CD4-positive, alpha-beta T cell treated with Interleukin-1 beta for 1 hour (primary cell): ENCODE measurements around the gene MLH3.
"Not testable (repeated sequence)": the region's sequence is repeated elsewhere in the genome, so short reads cannot be mapped to it uniquely, and the experiment has no call there.

ENCODE experiments used
- DNase-seq, 2 donors: peaks; one replicate each; pipeline ENCODE4 v3.0.0-alpha.2; 2020 to 2022

MLH3 gene

GRCh38 chr14:75050852-75051555 lies at the start of gene MLH3:
Gene MLH3, minus strand, starts transcription at chr14:75051467. Its CDS starts 1,812 bp downstream, at chr14:75049655.
- peak; percentile 82 to 83 for DNase-seq

DNA sequence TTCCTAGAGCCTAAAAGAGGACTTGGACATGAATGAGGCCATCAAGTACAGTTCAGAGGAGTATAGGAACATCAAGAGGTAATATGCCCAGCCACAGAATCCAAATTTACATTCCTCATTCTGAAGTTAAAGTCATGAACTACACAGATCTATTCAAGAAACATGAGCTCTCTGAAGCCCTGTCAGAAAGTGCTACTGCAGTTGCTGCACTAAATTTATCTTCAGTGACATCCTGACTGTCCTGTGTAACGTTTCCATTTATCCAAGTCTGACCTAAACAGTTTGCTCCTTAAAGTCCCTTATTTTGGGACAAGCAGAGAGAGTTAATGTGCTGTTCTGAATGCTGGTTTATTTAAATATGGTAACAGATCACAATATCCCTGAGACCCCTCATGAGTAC lies 47.4 kb upstream of the MLH3 start:
- DNase-seq: no peak

- no peak for DNase-seq
Measured at GRCh38 chr14:75098212-75098611, 46.9 kb upstream of the MLH3 start.

DNA sequence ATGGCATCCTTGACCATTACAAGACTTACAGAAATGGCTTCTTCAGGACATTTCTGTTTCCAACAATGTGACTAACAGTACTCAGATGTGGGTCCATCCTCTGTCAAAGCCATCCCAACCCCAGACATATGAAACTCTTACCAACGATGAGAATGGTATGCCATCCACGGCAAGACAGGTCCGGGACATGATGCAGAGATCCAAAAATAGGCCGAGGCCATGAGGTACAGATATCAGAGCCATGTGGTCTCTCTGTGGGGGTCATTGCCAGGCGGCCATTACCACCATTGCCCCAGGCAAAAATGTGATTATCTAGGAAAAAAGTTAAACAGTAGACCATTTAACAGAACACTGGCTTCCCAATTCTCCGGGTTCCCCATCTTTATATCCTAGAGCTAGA lies 45.7 kb upstream of the MLH3 start:
- no peak for DNase-seq

DNA sequence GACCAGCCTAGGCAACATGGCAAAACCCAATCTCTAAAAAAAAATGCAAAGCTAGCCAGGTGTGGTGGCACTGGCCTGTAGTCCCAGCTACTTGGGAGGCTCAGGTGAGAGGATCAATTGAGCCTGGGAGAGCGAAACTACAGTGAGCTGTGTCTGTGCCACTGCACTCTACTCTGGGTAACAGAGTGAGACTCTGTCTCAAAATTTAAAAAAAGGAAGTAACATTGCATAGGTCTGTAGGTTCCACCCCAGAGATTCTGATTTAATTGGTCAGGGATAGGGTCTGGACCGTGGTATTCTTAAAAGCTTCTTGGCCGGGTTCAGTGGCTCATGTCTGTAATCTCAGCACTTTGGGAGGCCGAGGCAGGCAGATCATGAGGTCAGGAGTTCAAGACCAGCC lies 44.4 kb upstream of the MLH3 start:
- no peak for DNase-seq

GRCh38 chr14:75094896-75095295 lies 43.6 kb upstream of the MLH3 start:
- DNase-seq: no peak

GRCh38 chr14:75092698-75093097 lies 41.4 kb upstream of the MLH3 start:
- no peak for DNase-seq

DNA sequence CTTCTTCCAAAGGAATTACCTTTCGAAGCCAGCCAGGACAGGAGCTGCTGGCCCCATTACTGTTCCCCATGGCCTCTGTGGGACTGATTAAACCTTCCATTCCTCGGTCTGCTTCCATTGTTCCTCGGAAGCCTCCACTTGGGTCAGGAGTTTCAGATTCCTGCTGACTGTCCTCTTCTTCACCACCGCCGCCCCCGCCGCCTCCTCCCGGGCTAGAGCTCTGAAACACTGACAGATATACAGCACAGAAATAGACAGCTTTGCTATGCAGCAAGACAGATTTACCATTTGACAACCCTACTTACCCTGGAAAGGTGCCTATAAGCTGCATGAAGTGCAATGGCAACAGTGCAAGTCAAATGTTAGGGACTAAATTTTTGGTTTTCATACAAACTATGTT lies 40.0 kb upstream of the MLH3 start:
- DNase-seq: no peak

DNA sequence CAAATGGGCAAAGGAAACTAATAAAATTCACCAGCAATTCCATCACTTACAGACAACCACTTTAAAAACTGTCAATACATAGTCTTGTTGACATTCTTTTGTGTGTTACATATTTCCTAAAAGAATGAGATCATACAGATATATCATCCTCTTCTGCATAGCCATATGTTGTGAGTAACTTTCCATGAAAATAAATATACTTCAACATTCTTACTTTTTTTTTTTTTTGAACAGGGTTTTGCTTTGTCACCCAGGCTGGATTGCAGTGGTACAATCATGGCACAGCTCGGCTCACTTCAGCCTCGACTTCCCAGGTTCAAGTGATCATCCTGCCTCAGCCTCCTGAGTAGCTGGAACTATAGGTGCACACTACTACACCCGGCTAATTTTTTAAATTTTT lies 39.1 kb upstream of the MLH3 start:
- no peak for DNase-seq

DNA sequence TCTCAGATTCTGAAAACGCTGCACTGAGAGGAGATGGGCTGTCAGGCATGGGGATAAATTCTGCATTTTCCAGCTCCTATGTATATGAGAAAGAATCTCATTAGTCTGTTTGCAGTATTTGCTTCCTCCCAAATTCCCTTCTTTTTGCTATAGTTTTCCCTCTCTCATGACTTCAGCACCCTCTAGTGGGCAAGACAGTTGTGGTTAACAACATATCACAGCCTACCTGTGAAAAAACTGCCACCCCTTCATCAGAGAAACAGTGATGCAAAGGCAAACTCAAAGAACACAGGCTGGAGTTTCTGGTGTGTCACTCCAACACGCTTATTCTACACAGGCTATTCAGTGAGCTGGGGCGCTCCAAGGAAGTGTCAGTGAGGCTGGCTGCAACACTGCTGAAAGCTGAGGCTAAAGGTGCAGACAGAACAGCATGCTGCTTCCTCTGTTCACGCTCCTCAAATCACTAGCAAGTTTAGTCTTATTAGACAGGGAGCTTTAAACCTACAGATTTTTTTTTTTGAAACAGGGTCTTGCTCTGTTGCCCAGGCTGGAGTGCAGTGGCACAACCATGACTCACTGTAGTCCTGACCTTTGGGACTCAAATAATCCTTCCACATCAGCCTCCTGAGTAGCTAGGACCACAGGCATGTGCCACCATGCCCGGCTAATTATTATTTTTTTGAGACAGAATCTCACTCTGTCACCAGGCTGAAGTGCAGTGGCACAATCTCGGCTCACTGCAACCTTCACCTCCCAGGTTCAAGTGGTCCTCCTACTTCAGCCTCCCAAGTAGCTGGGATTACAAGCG lies 37.5 kb upstream of the MLH3 start:
- DNase-seq: peak; percentile 21 to 62

DNA sequence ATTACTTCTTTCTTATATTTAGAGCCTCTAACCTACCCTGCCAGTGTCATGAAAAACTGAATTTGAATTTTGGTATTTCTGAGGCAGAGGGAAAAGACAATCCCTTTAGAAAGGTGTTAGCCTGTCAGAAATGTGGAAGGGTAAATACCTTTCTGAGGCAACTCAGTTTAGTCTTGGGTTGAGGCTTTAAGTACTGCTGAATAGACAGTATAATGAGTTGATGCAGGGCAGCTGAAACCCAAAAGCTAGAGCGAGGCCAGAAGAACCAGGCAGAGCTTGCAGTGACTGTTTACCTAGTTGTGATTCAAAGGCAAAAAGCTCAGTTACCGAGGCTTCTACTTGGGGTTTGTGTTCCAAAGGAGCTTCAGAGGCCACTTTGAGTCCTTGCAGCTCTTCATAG lies 36.9 kb upstream of the MLH3 start:
- DNase-seq: no peak

DNA sequence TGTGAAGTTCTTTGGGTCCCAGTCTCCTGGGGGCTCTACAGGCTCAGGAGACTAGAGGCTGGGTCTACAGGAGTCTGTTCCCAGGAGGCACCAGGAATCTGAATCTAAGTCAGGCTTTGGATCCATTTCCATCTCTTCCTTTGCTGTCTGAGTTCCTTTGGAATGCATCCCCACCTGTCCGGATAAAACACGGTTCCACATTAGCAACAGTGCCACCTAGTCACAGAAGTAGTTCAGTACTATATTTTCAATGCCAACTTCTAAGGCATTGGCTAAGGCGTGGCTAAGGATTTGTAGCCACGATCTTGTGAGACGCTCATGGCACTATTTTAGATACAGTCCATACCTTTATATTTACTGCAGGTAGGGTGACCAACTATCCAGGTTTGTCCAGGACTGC lies 33.2 kb upstream of the MLH3 start:
- DNase-seq: no peak

- DNase-seq: no peak
Measured at GRCh38 chr14:75083271-75083670, 32.0 kb upstream of the MLH3 start.

- DNase-seq: no peak
Measured at GRCh38 chr14:75081660-75082229, 30.5 kb upstream of the MLH3 start.

DNA sequence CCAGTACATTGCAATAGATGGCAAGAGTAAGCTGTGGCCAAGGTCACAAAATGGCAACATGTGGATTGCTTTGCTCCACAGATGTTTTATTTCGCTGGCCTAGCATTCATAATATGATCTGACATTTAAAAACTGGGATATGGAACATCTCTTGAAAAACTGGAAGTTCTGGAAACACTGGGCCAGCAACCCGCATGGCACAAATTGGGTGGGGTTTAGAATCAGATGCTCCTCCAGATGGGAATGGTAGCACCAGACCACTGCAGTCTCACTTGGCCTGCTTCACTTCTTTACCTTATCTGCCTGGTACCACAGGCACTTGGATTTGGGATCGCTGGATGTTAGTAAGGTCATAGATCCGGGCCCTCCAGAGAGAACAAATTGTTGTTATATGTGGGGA lies 28.3 kb upstream of the MLH3 start:
- no peak for DNase-seq

DNA sequence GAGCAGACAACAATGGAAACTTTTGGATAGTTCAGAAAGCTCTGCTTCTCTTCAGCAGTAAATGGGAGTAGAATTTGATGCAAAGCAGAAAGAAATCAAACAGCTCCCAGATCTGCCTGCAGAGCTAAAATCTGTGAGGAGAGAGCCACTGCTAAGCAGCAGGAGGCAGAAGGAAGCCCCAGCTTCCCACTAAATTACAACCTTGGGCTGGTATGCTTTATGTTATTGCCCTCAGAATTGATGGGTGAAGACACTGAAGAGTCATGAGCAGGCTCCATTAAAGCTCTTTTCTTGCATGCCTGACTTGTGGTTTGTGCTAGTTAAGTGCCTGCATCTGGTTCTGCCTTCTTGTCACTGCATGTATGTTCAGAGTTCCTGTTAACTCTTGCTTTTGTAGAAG lies 26.5 kb upstream of the MLH3 start:
- DNase-seq: no peak

DNA sequence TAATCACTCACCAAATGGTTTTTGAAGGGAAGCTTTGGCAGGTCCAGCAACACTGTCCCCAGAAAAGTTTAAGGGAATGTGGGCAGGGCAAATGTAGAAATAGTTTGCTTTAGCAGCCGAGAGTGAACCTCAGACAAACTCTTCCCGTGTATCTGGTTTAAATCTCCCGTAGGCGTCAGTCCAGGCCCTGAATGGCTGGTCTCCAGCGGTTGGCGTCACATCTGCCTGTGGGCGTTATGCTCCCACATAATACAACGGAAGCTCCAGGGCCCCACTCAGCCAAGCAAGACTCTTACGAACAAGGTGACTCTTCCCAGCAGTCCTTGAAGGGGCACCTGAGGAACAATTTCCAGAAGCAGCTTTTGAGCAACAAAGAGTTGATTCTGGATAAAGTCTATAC lies 19.1 kb upstream of the MLH3 start:
- DNase-seq: no peak

DNA sequence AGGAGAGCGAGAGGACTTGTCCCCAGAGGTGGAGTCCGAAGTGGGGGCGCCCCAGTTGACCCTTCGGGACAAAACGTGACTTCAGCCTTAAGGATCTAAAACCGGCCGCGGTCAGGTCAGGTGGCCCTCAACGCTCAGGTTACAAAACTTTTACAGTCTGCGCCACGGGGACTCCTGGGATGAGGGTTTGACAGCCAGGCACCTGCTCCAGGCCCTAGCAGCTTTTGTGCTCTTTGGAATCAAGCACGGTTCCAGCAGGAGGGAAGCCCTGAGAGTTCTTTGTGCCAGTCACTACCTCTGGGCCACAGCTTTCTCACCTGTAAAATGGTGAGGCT lies 18.5 kb upstream of the MLH3 start:
- no peak for DNase-seq

DNA sequence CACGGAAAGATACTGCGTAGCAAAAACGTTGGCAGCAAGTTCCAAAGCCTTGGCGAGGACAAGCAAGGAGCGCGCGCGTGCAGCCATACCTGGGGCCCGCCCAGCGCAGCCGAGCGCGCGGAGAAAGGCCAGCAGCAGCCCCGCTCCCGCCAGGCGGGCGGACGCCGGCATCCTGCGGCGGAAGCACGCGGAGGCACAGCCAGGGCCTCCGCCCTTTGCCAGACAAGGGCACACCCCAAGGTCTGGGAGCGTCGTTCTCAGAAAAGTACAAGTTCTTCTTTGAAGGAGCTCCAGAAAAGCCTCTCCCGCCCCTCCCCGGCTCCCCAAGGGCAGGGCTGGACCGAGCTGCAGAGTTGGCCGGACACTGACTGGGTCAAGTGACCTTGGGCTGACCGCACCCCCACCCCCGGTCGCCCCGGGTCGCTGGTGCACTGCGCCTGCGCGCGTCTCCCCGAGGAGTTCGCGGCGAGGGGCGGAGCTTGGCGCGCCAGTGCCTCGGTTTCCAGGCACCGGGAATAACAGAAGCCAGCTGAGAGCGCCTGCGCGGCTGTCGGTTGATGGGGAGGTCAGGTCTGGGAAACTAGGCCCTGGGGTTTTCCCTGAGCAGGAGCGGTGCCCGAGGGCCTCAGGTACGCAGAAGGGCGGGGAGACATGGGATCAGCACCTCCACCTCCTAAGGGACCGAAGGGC lies 18.0 kb upstream of the MLH3 start, which contains the start of gene ZC2HC1C:
Gene ZC2HC1C, plus strand, starts transcription at position 521 of the 690 bp plus-strand sequence. CDS start 933 bp downstream, outside the sequence.
- DNase-seq: peak; percentile 56 to 63

- DNase-seq: no peak
Measured at GRCh38 chr14:75068294-75069120, 17.2 kb upstream of the MLH3 start.

- DNase-seq: not testable (repeated sequence)
Measured at GRCh38 chr14:75067765-75068164, 16.5 kb upstream of the MLH3 start.

DNA sequence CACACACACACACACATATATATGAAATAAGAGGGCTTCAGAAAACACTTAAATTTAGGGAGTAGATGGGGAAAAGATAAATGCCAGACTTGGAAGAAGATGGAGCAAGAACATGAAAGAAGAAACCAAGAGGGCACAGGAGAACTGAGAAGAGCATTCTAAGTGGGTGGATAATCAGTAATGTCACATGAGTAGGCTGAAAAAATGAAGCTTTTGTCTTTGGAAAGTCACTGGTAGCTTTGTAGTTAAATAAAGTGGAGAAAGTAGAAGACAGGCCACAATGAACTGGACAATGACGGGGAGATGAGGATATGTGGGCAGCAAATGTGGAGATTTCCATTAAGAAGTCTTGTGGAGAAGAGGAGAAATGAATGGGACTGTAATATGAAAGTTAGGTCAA lies 15.9 kb upstream of the MLH3 start:
- no peak for DNase-seq

GRCh38 chr14:75066691-75067090 lies 15.4 kb upstream of the MLH3 start:
- no peak for DNase-seq
